GM12878 (cell line): ENCODE measurements around the gene HHAT. TPM values are rescaled to one million over a fixed set of nuclear protein-coding genes. Genes with fewer than 3 reads are reported as not detected.

Experiments used
- ASH2L ChIP-seq: fragments of 300-600, 200-600 bp; sonication (generic); IDR thresholded peaks from 2 replicates; pipeline ENCODE4 v1.6.1; 2017; ENCODE audit warnings: low read depth, mild to moderate bottlenecking, borderline replicate concordance
- CBX3 ChIP-seq: fragments of 200-600 bp; sonication (generic); IDR thresholded peaks from 2 replicates; pipeline ENCODE4 v1.6.1; 2016; ENCODE audit warnings: low read depth, borderline replicate concordance
- ETV6 ChIP-seq, 2 experiments: fragments of 450-650 bp in 1 of 2; IDR thresholded peaks in 1 of 2; conservative IDR thresholded peaks in 1 of 2; 2 replicates each; pipeline ENCODE4 v1.6.1; 2014; ENCODE audit warnings: antibody characterized with exemption in 1 of 2, borderline replicate concordance in 1 of 2, low read depth in 1 of 2, mild to moderate bottlenecking in 1 of 2, moderate library complexity in 1 of 2
- KDM1A ChIP-seq: fragments of 200-600 bp; sonication (generic); IDR thresholded peaks from 2 replicates; pipeline ENCODE4 v1.6.1; 2016; ENCODE audit warnings: borderline replicate concordance
- MLLT1 ChIP-seq: fragments of 450-650 bp; IDR thresholded peaks from 2 replicates; pipeline ENCODE4 v1.6.1; 2016; ENCODE audit warnings: mild to moderate bottlenecking
- MTA2 ChIP-seq: fragments of 450-650 bp; IDR thresholded peaks from 2 replicates; pipeline ENCODE4 v1.6.1; 2016; ENCODE audit warnings: low read depth, mild to moderate bottlenecking, moderate library complexity
- NR2F1 ChIP-seq: fragments of 450-650 bp; conservative IDR thresholded peaks from 2 replicates; pipeline ENCODE4 v1.6.1; 2017; ENCODE audit warnings: mild to moderate bottlenecking
- PAX5 ChIP-seq: IDR thresholded peaks from 2 replicates; pipeline ENCODE4 v1.6.1; 2011; ENCODE audit warnings: low read depth, low read length, borderline replicate concordance
- POLR2A ChIP-seq: IDR thresholded peaks from 2 replicates; pipeline ENCODE4 v1.6.1; 2011; ENCODE audit warnings: low read depth, mild to moderate bottlenecking, low read length
- RELA ChIP-seq: fragments of 450-650 bp; IDR thresholded peaks from 2 replicates; pipeline ENCODE4 v1.8.0; 2014; ENCODE audit warnings: borderline replicate concordance; ENCODE audit not compliant: partially characterized antibody
- RFX5 ChIP-seq: IDR thresholded peaks from 2 replicates; pipeline ENCODE4 v1.6.1; 2011; ENCODE audit warnings: low read depth, low read length, improper control_type of control experiment
- SMC3 ChIP-seq: IDR thresholded peaks from 2 replicates; pipeline ENCODE4 v1.6.1; 2011; ENCODE audit warnings: low read length, improper control_type of control experiment, borderline replicate concordance
- ZBTB4 ChIP-seq: fragments of 450-650 bp; formaldehyde crosslinking; IDR thresholded peaks from 2 replicates; pipeline ENCODE4 v1.4.0; 2022; ENCODE audit warnings: mild to moderate bottlenecking, moderate library complexity
- ZNF384 ChIP-seq: IDR thresholded peaks from 2 replicates; pipeline ENCODE4 v1.6.1; 2012; ENCODE audit warnings: low read depth, mild to moderate bottlenecking, low read length, improper control_type of control experiment, borderline replicate concordance
- polyA plus RNA-seq, 11 experiments: library from polyadenylated mRNA; depleted of rRNA in 4 of 11; unstranded in 6 of 11; stranded (reverse) in 5 of 11; fragments of >200 nt; fragmentation: Nextera tagmentation in 4 of 11; fragmentation: Illumina TruSeq in 1 of 11; extraction: Ambion mirVana in 4 of 11; extraction: Trizol in 1 of 11; gene quantifications; 1 replicate in 1 of 11; 2 replicates in 10 of 11; pipeline versions ENCODE4 v1.2.1 to v1.2.3, GENCODE V29; 2011 to 2016; ENCODE audit warnings: inconsistent platforms in 2 of 11, missing spikeins in 2 of 11, low read depth in 1 of 11
- total RNA-seq, 4 experiments: library from RNA; depleted of rRNA in 3 of 4; stranded (reverse); fragments of >200 nt in 3 of 4; fragmentation: Illumina TruSeq in 1 of 4; extraction: Trizol in 1 of 4; gene quantifications; 2 replicates each; pipeline versions ENCODE4 v1.2.1 to v1.2.3, GENCODE V29; 2013 to 2021
- TF ChIP-seq, protein P1 (sequence below), 3 experiments: IDR thresholded peaks in 2 of 3; conservative IDR thresholded peaks in 1 of 3; 2 replicates each; pipeline ENCODE4 v1.5.1; 2011; ENCODE audit warnings: low read depth in 3 of 3, low read length in 3 of 3, mild to moderate bottlenecking in 3 of 3, control low read depth in 2 of 3, moderate library complexity in 2 of 3, inconsistent platforms in 1 of 3, mixed read lengths in 1 of 3; ENCODE audit not compliant: control insufficient read depth in 2 of 3, insufficient read depth in 1 of 3; ENCODE audit errors: extremely low read depth in 1 of 3
- TF ChIP-seq, protein P2 (sequence below): fragments of 450-650 bp; IDR thresholded peaks from 2 replicates; pipeline ENCODE4 v1.6.1; 2017; ENCODE audit warnings: mild to moderate bottlenecking

HHAT gene
- total and polyA plus RNA-seq, 10 of the 15 experiments (the other 5 are each of a cell fraction or from before 2014, with no cell fraction given) = 1.2 to 37.6 (median 2.6) TPM

DNA sequence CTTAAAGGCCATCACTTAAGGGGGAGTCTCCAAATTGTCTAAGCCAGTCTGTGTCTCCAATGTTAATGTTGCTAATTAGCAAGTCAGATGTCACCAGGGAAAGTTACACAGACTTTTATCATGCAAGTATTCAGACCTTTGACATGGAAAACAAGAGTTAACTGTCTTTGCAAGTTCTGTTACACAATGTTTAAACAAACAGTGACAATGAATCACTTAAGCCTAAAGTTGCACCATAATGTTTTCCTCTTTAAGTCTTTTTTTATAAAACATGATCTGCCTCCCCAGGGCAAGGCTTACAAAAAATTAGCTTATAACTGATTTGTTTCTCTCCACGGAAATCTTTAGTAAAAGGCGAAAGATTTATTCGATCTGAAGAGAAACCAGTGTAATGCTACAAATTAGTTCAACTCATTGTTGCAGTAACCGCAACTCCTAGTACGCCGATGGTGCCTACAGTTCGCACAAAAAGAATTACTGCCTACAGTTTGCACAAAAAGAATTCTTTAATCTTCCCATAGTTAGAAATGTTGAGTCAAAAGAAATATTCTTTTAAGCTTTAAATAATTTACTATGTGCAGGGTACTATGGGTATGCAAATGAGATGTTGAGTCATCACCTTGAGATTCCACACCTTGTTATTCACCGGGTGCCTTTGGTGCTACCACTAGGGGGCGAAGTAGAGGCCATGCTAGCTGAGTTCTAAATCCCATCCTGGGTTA is 45.3 kb downstream of the HHAT start (continued):
- TF ChIP-seq ZBTB4 (CRISPR knock-in tag) = peak; percentile 98
- TF ChIP-seq SMC3 = peak; percentile 86; the same call in 1 of the 2 replicates
- TF ChIP-seq RELA = peak; percentile 39
- TF ChIP-seq, protein P1, sequence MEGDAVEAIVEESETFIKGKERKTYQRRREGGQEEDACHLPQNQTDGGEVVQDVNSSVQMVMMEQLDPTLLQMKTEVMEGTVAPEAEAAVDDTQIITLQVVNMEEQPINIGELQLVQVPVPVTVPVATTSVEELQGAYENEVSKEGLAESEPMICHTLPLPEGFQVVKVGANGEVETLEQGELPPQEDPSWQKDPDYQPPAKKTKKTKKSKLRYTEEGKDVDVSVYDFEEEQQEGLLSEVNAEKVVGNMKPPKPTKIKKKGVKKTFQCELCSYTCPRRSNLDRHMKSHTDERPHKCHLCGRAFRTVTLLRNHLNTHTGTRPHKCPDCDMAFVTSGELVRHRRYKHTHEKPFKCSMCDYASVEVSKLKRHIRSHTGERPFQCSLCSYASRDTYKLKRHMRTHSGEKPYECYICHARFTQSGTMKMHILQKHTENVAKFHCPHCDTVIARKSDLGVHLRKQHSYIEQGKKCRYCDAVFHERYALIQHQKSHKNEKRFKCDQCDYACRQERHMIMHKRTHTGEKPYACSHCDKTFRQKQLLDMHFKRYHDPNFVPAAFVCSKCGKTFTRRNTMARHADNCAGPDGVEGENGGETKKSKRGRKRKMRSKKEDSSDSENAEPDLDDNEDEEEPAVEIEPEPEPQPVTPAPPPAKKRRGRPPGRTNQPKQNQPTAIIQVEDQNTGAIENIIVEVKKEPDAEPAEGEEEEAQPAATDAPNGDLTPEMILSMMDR (IDR thresholded peaks at IDR 0.05 in 2 of 3, conservative IDR thresholded peaks at IDR 0.05 in 1 of 3; ENCODE audit: control insufficient read depth in 2 of 3, extremely low read depth in 1 of 3, insufficient read depth in 1 of 3, low read depth in 3 of 3, low read length in 3 of 3) = peak; percentile 81 to 90 (median 87)
- no peak for TF ChIP-seq ASH2L
- TF ChIP-seq PAX5 = no peak
- TF ChIP-seq ETV6 (conservative IDR thresholded peaks at IDR 0.05 in 1 of 2, IDR thresholded peaks at IDR 0.05 in 1 of 2; ENCODE audit: borderline replicate concordance in 1 of 2, low read depth in 1 of 2) = peak in 1 of 2 experiments; percentile 52; a peak in 1 of 4 replicates
- TF ChIP-seq POLR2A = peak; percentile 82
- TF ChIP-seq, protein P2, sequence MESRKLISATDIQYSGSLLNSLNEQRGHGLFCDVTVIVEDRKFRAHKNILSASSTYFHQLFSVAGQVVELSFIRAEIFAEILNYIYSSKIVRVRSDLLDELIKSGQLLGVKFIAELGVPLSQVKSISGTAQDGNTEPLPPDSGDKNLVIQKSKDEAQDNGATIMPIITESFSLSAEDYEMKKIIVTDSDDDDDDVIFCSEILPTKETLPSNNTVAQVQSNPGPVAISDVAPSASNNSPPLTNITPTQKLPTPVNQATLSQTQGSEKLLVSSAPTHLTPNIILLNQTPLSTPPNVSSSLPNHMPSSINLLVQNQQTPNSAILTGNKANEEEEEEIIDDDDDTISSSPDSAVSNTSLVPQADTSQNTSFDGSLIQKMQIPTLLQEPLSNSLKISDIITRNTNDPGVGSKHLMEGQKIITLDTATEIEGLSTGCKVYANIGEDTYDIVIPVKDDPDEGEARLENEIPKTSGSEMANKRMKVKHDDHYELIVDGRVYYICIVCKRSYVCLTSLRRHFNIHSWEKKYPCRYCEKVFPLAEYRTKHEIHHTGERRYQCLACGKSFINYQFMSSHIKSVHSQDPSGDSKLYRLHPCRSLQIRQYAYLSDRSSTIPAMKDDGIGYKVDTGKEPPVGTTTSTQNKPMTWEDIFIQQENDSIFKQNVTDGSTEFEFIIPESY = peak; percentile 78; the same call in 1 of the 2 replicates
- TF ChIP-seq MTA2 = peak; percentile 30; the same call in 1 of the 2 replicates
- no peak for TF ChIP-seq ZNF384
- no peak for TF ChIP-seq KDM1A
- no peak for TF ChIP-seq CBX3
- TF ChIP-seq NR2F1 = peak; percentile 75
- TF ChIP-seq MLLT1 = peak; percentile 82
- 0 out of 2 replicates have a peak, but pooled peaks have one; percentile 75 for TF ChIP-seq RFX5
